Measurements from ENCODE around the gene FAM20A. TPM values are rescaled to one million over a fixed set of nuclear protein-coding genes. Genes with fewer than 3 reads are reported as not detected.

The FAM20A gene
- total RNA-seq, 1 experiment from 2014 or later, result 0.34 TPM

- DNase-seq, result no peak
- ChIA-PET CTCF (no interaction called here), POLR2A (no interaction called here)
- H3K9me3 Mint-ChIP-seq (ENCODE audit: unreplicated experiment), result peaks cover 17% of the 10 kb centered on the region
- no peaks in the 10 kb centered on the region for H3K4me1 Mint-ChIP-seq (ENCODE audit: low read depth, unreplicated experiment)
- peaks cover 3% of the 10 kb centered on the region for H3K27me3 Mint-ChIP-seq (ENCODE audit: insufficient read depth, unreplicated experiment)
- no peak overlapping the region for H3K4me3 ChIP-seq (ENCODE audit: low read depth, low read length)
- H3K36me3 Mint-ChIP-seq (ENCODE audit: insufficient read depth, unreplicated experiment), result no peaks in the 10 kb centered on the region
- H3K4me3 Mint-ChIP-seq (ENCODE audit: unreplicated experiment), result no peak overlapping the region
- no TSS peak for BruUV-seq (replicated peaks)
- H3K27me3 ChIP-seq (replicated peaks; ENCODE audit: control insufficient read depth, insufficient read depth, low read length), result no peaks in the 10 kb centered on the region
- TF ChIP-seq, protein P1, sequence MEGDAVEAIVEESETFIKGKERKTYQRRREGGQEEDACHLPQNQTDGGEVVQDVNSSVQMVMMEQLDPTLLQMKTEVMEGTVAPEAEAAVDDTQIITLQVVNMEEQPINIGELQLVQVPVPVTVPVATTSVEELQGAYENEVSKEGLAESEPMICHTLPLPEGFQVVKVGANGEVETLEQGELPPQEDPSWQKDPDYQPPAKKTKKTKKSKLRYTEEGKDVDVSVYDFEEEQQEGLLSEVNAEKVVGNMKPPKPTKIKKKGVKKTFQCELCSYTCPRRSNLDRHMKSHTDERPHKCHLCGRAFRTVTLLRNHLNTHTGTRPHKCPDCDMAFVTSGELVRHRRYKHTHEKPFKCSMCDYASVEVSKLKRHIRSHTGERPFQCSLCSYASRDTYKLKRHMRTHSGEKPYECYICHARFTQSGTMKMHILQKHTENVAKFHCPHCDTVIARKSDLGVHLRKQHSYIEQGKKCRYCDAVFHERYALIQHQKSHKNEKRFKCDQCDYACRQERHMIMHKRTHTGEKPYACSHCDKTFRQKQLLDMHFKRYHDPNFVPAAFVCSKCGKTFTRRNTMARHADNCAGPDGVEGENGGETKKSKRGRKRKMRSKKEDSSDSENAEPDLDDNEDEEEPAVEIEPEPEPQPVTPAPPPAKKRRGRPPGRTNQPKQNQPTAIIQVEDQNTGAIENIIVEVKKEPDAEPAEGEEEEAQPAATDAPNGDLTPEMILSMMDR (IDR thresholded peaks at IDR 0.05; ENCODE audit: insufficient read depth in 1 of 2, low read depth in 1 of 2, low read length in 1 of 2, severe bottlenecking in 1 of 2, unreplicated experiment in 1 of 2), result no peak
- H3K4me1 ChIP-seq, result no peaks in the 10 kb centered on the region
- H3K36me3 ChIP-seq (ENCODE audit: control insufficient read depth, insufficient read depth, low read length), result no peaks in the 10 kb centered on the region
- intact Hi-C loops (cut with micrococcal nuclease; ENCODE audit: unreplicated experiment), result loop anchor here (1.0 kb wide), 1 partner anchor 151 kb away; no protein-coding TSS in a partner anchor
- H3K27ac Mint-ChIP-seq (ENCODE audit: unreplicated experiment), result no peak overlapping the region
- peaks cover 25% of the 10 kb centered on the region for H3K9me3 ChIP-seq
Measured at GRCh38 chr17:68608515-68609130, 7.5 kb upstream of the FAM20A start.

- no peaks in the 10 kb centered on the region for H3K27me3 ChIP-seq (replicated peaks; ENCODE audit: control insufficient read depth, insufficient read depth, low read length)
- H3K4me1 ChIP-seq, result no peaks in the 10 kb centered on the region
- no peaks in the 10 kb centered on the region for H3K36me3 Mint-ChIP-seq (ENCODE audit: insufficient read depth, unreplicated experiment)
- no peaks in the 10 kb centered on the region for H3K4me1 Mint-ChIP-seq (ENCODE audit: low read depth, unreplicated experiment)
- H3K36me3 ChIP-seq (ENCODE audit: control insufficient read depth, insufficient read depth, low read length), result no peaks in the 10 kb centered on the region
- TF ChIP-seq, protein P1 (IDR thresholded peaks at IDR 0.05; ENCODE audit: insufficient read depth in 1 of 2, low read depth in 1 of 2, low read length in 1 of 2, severe bottlenecking in 1 of 2, unreplicated experiment in 1 of 2), result no peak
- no peak overlapping the region for H3K27ac Mint-ChIP-seq (ENCODE audit: unreplicated experiment)
- no peak overlapping the region for H3K4me3 ChIP-seq (ENCODE audit: low read depth, low read length)
- DNase-seq, result no peak
- CTCF ChIA-PET, result interaction anchor here (0.7 kb wide), 1 partner anchor 286 kb away, joined by 4 read pairs; no protein-coding TSS in a partner anchor
- no peak overlapping the region for H3K4me3 Mint-ChIP-seq (ENCODE audit: unreplicated experiment)
- peaks cover 17% of the 10 kb centered on the region for H3K9me3 Mint-ChIP-seq (ENCODE audit: unreplicated experiment)
- intact Hi-C loops (cut with micrococcal nuclease; ENCODE audit: unreplicated experiment), result no loop called here
- peaks cover 25% of the 10 kb centered on the region for H3K9me3 ChIP-seq
- peaks cover 9% of the 10 kb centered on the region for H3K27me3 Mint-ChIP-seq (ENCODE audit: insufficient read depth, unreplicated experiment)
- POLR2A ChIA-PET, result no interaction called here
- no TSS peak for BruUV-seq (replicated peaks)
Measured at GRCh38 chr17:68606451-68607307, 5.5 kb upstream of the FAM20A start.

DNA sequence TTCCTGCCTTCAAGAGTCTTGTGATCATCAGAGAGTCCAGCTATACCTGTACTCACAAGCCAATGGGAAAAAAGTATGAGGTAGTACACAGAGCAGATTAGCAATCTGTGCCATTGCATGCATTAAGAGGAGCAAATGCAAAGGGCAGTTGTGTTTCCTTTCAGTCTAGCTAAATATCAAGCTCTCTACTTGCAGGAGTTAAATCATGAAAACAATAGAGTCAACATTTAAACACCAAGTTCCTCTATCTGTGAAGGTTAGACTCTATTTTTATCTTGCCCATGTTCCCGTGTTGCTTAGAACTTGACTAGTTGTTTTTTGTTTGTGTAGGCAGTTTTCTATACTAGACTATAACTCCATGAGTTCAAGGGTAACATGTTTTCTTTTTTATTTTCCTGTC is 4.7 kb upstream of the FAM20A start:
- Mint-ChIP-seq H3K27me3 (ENCODE audit: insufficient read depth, unreplicated experiment) (peaks cover 9% of the 10 kb centered on the region), H3K4me3 (ENCODE audit: unreplicated experiment) (no peak overlapping the region), H3K36me3 (ENCODE audit: insufficient read depth, unreplicated experiment) (no peaks in the 10 kb centered on the region), H3K27ac (ENCODE audit: unreplicated experiment) (no peak overlapping the region), H3K9me3 (ENCODE audit: unreplicated experiment) (peaks cover 17% of the 10 kb centered on the region), H3K4me1 (ENCODE audit: low read depth, unreplicated experiment) (no peaks in the 10 kb centered on the region)
- Histone ChIP-seq H3K4me1 (no peaks in the 10 kb centered on the region), H3K36me3 (ENCODE audit: control insufficient read depth, insufficient read depth, low read length) (no peaks in the 10 kb centered on the region), H3K4me3 (ENCODE audit: low read depth, low read length) (no peak overlapping the region), H3K27me3 (replicated peaks; ENCODE audit: control insufficient read depth, insufficient read depth, low read length) (no peaks in the 10 kb centered on the region), H3K9me3 (peaks cover 25% of the 10 kb centered on the region)
- ChIA-PET POLR2A (no interaction called here), CTCF (interaction anchor here (1.0 kb wide), 2 partner anchors 8 to 39 kb away, joined by 3 read pairs; no protein-coding TSS in a partner anchor)
- TF ChIP-seq, protein P1 (IDR thresholded peaks at IDR 0.05; ENCODE audit: insufficient read depth in 1 of 2, low read depth in 1 of 2, low read length in 1 of 2, severe bottlenecking in 1 of 2, unreplicated experiment in 1 of 2), result no peak
- intact Hi-C loops (cut with micrococcal nuclease; ENCODE audit: unreplicated experiment), result no loop called here
- DNase-seq, result no peak
- no TSS peak for BruUV-seq (replicated peaks)

Data from Caco-2 (cell line).